NAMALWA (cell line): ENCODE measurements around the gene ANAPC5.
"Not testable (repeated sequence)": the region's sequence is repeated elsewhere in the genome, so short reads cannot be mapped to it uniquely, and the experiment has no call there.

Experiments
- DNase-seq: peaks from one replicate; pipeline ENCODE4 v3.0.0-alpha.2; 2015; ENCODE audit warnings: low spot score

The ANAPC5 gene

GRCh38 chr12:121283841-121284240 is 68.4 kb downstream of the ANAPC5 start:
- DNase-seq = no peak

DNA sequence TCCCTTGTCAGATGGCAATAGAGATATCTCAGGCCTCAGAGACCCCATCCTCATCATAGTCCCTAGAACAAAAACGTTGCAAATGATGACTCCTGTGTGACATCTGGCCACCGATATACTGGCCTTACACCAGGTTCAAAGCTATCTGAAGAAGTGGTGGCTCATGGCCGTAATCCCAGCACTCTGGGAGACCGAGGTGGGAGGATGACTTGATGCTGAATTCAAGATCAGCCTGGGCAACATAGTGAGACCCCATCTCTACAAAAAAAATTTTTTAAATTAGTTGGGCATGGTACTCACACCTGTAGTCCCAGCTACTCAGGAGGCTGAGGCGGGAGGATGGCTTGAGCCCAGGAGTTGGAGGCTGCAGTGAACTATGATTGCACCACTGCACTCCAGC is 68.8 kb downstream of the ANAPC5 start:
- no peak for DNase-seq

- DNase-seq = not testable (repeated sequence)
These were observed 69.3 kb downstream of the ANAPC5 start for GRCh38 chr12:121282910-121283309.

DNA sequence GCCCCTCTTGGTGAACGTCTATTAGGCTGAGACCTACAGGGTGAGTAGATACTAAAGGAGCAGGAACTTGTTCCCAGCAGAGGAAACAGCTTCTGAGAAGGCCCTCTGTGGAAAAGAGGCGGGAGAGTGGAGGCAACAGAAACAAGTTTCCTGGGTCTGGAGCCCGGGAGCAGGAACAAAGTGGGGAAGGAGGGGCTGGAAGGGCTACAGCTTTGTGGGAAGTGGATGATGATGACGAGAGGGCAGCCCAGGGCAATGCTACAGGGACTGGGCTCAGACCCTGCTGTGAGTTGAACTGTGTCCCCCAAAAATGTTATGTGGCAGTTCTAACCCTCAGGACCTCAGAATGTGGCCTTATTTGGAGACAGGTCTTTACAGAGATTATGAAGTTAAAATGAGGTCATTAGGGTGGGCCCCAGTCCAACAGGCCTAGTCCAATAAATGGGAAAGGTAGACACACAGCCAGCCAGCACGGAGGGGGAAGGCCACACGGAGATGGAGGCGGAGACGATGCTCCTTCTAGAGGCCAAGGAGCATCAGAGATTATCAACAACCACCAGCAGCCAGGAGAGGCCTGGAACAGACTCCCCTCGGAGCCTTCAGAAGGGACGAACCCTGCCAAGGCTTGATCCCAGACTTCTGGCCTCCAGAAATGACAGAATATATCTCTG is 70.0 kb downstream of the ANAPC5 start:
- no peak for DNase-seq

DNA sequence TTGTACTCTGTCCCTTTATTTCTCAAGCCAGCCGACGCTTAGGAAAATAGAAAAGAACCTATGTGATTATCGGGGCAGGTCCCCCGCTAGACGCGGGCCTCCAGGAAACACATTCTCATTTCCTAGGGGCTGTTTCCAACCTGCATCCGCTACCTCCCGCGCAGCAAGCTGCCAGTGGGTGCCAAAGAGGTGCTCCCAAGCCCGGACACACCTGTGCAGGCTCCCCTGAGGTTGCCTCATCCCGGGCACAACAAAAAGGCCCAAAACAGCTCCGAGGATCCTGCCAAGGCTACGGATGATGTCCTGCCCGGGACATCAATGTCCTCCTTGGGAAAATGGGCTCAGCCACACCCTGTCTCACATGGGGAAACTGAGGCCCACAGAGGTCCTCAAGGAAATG is 71.1 kb downstream of the ANAPC5 start:
- DNase-seq = not testable (repeated sequence)

DNA sequence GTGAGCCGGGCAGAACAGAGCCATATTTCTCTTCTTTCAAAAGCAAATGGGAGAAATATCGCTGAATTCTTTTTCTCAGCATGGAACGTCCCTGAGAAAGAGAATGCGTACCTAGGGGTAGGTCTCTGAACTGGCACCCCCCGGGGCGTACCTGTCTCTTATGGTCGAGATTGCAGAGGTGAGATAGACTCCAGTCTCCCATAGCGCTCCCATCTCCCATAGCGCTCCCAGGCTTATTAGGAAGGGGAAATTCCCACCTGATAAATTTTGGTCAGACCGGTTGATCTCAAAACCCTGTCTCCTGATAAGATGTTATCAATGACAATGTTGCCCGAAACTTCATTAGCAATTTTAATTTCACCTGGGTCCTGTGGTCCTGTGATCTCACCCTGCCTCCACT is 71.7 kb downstream of the ANAPC5 start:
- not testable (repeated sequence) for DNase-seq

- no peak for DNase-seq
These were observed 72.7 kb downstream of the ANAPC5 start for GRCh38 chr12:121279507-121279915.

- DNase-seq = no peak
These were observed 73.2 kb downstream of the ANAPC5 start for GRCh38 chr12:121279071-121279375.

DNA sequence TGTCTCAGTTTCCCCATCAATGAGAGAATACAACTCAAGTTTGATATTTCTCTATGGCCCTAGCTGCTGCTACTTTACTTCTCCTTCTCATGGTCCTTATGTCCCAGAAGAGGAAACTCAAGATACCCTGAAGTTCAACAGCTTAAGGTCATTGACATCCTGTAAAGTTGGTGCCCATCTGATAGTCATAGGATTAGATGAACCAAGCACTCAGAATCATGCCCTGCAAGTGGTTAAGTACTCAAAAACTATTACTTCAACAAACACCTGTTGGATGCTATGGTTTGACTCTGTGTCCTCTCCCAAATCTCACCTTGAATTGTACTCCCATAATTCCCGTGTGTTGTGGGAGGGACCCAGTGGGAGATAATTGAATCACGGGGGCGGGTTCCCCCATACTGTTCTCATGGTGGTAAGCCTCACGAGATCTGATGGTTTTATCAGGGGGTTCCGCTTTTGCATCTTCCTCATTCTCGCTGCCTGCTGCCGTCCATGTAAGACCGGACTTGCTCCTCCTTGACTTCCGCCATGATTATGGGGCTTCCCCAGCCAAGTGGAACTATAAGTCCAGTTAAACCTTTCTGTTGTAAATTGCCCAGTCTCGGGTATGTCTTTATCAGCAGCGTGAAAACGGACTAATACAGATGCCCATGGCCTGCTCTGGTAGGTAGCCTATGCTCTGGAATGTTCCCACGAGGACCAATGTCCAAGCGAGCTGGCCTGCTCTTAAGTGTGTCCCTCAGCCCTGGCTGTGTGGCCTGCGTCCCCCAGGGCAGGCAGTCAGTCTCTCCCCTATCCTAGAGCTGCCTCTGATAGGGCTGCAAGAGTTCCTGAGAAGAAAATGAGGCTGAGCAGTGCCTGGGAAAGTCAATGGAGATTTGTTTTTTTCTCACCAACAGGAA is 73.8 kb downstream of the ANAPC5 start:
- DNase-seq = no peak

GRCh38 chr12:121277374-121277759 is 74.8 kb downstream of the ANAPC5 start:
- no peak for DNase-seq

- DNase-seq = no peak
These were observed 78.0 kb downstream of the ANAPC5 start for GRCh38 chr12:121274036-121274763.

GRCh38 chr12:121273364-121273896 is 78.8 kb downstream of the ANAPC5 start:
- no peak for DNase-seq

GRCh38 chr12:121267822-121268221 is 84.4 kb downstream of the ANAPC5 start:
- no peak for DNase-seq

DNA sequence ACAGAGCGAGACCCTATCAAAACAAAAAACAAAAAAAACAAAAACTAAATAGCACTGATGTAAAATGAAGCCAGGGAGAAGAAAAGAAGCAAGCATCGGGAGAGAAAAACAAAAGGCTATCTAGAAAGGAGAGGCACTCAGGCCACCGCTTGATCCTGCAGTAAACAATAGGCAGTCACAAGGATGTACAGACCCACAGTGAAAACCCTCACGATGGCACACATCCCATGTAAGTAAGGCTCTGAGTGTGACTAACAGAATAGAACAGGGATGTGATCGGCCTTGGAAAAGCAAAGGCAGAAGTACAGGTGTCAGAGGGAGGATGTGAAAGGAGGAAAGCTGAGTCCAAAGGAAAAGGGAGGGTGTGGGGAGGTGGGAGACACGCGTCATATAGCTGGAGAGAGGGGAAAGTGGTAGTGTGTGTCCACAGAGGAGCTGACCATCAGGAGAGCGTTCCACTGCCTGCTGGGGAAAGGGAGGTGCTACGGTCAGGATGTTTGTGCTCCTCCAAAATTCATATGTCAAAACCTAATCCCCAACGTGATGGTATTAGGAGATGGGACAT is 87.2 kb downstream of the ANAPC5 start:
- no peak for DNase-seq

DNA sequence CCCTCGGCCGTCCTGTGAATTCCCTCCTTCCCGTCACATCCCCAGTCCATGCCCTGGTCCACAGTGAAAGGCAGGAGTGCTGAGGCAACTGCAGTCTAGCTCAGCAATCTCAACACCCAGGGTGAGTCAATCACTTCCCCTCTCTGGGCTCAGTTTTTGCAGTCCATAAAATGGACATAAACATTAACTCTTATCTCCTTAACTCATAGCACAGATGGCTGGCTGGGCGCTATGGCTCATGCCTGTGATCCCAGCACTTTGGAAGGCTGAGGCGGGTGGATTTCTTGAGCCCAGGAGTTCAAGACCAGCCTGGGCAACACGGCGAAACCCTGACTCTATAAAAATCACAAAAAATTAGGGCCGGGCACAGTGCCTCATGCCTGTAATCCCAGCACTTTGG is 88.1 kb downstream of the ANAPC5 start:
- DNase-seq = no peak

GRCh38 chr12:121263206-121263935 is 88.8 kb downstream of the ANAPC5 start:
- DNase-seq = no peak

DNA sequence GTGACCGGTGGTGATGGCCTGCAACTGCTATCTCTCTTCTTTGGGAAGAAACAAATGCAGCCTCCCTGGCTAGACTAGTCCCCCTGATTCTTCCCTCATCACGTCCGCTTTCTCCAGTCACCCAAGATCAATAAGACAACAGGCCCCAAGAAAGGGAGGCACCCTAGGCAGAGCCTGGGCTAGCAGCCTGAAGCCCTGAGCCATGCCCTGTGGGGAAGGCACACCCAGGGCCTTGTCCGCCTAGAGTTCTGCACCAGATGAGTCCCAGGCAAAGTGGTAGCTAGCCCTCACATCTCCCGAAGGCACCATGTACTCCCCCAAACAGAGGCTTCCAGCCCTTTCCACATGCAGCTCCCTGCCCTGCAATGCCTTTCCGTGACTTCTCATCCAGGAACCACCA is 90.8 kb downstream of the ANAPC5 start:
- DNase-seq = no peak

- DNase-seq = no peak
These were observed 92.1 kb downstream of the ANAPC5 start for GRCh38 chr12:121260091-121260490.

GRCh38 chr12:121259074-121259473 is 93.1 kb downstream of the ANAPC5 start:
- DNase-seq = no peak
